GM19025 (cell line): ENCODE data around the gene ACBD4.
"Not testable (repeated sequence)": the region's sequence is repeated elsewhere in the genome, so short reads cannot be mapped to it uniquely, and the experiment has no call there.

Experiments
- ATAC-seq: cut with Tn5 transposase; IDR thresholded peaks from one replicate; pipeline ENCODE4 v1.9.1; 2021; ENCODE audit warnings: mild to moderate bottlenecking, low read depth, moderate library complexity; ENCODE audit not compliant: unreplicated experiment

ACBD4 gene

DNA sequence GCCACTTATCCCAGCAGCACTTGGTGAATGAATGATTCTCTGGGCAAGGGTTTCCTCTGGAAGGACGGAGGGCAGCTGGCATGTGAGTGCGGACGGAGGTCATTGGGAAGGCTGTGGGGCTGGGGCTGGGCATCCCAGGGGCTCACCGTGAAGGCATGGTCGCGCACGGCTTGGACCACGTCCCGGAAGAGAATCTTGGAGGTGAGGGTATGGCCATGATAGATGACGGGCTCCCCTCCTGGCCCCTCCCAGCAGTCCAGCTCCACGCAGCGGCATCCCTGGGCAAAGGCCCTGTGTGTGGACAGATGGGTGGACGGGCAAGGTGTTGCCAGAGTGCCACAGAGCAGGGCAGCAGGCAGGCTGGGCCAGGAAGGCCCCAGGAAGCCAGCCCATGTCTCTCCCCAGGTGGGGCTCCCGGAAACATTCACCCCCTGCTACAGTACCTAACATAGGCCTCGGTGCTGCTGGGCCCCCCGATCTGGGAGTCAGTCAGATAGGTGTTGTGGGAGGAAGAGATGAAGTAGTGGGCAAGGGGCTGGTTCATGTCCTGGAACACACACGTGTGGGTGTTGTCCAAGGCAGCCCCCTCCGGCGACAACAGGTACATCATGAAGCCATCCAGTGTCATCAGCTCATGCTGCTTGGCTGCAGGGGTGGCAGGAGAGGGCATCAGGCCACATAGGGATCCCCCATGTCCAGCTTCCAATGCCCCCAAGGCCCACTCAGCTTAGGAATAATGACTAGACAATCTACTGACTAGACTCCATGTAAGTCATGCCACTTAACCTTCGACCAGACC lies 17.4 kb upstream of the ACBD4 start:
- ATAC-seq, result no peak

GRCh38 chr17:45118691-45119090 lies 16.8 kb upstream of the ACBD4 start:
- ATAC-seq, result no peak

GRCh38 chr17:45119964-45120363 lies 15.5 kb upstream of the ACBD4 start:
- ATAC-seq, result no peak

DNA sequence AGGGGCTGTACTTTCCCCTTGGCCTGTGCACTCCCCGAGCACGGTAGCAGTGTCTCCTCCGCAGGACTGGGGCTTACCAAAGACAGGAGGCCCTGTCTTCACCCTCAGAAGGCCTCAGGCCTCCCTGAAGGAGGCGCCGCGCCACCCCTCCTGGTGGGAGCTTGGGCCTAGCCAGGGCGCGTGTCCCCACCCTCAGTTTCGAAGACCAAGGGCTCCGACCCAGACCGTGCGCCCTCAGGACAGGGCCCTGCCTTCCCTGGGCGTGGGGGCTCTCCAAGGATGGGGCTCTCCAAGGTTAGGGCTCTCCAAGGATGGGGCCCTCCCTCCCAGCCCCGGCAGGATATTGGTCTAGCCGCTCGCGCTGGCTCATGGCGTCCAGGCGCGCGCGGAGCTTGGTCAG lies 14.9 kb upstream of the ACBD4 start:
- ATAC-seq, result no peak

DNA sequence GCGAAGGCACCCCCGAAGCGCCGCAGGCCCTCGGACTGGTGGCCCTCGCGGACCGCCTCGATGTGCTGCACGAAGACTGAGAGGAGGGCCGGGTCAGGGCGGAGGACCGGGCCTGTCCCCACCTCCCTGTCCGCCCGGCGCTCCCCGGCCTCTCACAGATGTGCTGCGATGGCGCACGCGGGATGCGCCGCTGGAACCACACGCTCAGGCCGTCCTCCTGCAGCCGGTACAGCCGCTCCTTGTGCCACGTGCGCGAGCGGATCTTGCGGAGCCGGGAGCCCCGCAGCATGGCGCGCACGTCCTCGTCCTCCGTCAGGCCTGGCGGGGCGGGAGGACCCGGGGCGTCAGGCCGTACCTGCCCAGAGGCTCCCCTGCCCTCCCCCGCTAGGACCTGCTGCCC lies 14.4 kb upstream of the ACBD4 start:
- no peak for ATAC-seq

DNA sequence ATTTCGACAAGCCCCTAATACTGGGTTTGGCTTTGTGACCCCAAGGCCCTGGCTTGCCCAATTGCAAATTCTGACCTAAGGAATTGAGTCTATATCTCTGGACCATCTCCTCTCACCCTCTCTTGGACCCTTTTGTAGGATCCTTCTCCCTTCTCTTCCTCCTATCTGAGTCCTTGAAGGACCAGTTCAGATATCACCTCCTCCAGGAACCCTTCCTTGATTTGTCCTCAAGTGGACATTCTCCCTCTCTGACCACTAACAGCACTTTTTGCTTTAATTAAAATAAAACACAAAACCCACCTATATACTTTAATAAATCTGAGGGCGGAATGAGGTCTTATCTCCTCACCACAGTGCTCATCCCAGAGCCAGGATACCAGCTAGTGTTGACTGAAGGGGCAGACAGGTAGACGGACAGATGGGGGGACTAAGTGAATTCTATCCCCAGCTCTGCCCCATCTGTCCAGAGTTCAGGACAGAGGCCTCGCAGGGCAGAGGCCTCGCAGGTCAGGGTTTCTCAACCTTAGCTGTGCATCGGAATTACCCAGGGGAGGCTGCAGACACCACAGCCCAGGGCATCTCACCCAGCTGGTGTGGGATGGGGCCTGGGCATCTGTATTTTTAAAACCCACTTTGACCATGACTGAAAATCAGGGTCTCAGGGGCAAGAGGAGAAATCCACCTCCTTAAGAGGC lies 12.3 kb upstream of the ACBD4 start:
- no peak for ATAC-seq

DNA sequence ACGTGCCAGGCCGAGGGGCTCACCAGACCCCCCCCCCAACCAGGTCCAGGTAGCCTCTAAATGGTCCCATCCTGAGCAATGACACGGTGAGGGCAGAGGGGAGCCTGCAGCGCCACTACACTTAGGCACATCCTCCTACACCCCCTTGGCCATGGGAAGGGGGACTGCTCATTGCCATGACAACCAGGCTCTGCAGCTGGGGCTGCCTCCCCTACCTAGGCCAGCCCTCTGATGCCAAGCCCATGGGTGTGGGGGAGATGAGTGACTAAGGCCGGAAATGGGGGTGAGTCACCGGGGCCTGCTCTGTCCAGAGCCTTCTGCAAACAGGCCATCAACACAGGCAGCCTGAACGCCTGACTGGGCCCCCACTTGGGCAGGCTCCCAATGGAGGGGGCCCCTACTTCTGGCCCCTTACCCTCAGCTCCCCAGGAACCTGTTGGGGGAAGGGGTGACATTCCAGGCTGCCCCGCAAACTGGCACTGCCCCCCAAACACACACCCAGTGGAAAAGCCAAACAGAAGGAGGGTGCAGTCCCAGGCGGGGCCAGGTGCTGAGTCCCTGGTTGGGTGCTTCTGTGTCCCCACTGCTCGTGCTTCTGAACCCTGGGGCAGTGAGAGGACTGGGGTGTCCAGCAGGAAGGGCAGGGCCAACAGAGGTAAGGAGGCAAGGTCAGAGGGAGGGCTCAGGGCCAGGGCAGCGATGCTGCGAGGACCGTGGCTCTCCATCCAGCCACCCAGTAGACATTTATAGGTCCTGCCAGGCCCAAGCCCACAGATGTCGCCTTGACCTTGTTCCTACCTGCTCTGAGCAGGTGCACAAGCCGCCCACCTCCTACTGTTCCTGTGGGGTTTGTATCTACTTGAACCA lies 11.3 kb upstream of the ACBD4 start:
- ATAC-seq, result no peak

DNA sequence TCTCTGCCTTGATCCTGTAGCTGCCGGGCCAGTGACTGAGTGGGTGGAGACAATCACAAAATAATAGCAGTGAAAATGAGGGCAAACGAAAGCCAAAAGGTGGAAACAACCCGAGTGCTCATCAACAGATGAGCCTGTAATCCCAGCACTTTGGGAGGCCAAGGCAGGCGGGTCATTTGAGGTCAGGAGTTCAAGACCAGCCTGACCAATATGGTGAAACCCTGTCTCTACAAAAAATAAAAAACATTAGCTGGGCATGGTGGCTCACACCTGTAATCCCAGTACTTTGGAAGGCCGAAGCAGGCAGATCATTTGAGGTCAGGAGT lies 10.7 kb upstream of the ACBD4 start:
- ATAC-seq, result not testable (repeated sequence)

DNA sequence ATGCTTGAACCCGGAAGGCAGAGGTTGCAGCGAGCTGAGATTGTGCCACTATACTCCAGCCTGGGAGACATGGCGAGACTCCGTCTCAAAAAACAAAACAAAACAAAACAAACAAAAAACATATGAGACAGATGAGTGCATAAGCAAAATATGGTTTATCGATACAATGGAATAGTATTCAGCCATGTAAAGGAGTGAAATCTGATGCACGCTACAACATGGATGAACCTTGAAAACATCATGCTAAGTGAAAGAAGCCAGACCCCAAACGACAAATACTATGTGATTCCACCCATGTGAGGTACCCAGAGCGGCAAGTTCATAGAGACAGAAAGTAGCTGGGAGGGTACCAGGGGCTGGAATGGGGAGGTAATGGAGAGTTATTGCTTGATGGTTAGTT lies 10.0 kb upstream of the ACBD4 start:
- ATAC-seq, result no peak

DNA sequence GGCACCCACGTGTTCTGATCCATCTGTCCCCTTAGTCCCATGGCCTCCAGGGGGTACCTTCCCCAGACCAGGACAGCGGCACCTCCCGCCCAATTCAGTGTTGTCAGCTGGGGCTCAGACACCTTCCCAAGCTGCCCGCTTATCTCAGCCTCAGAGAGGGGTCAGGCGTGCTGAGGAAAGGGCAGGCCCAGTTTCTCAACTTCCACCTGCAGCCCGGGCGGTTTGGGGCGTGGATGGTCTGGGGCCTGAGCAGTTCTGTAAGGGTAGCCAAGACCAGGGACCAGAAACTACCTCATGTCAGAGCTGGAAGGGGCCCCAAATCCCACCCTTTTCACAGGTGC lies 8.3 kb upstream of the ACBD4 start:
- no peak for ATAC-seq

DNA sequence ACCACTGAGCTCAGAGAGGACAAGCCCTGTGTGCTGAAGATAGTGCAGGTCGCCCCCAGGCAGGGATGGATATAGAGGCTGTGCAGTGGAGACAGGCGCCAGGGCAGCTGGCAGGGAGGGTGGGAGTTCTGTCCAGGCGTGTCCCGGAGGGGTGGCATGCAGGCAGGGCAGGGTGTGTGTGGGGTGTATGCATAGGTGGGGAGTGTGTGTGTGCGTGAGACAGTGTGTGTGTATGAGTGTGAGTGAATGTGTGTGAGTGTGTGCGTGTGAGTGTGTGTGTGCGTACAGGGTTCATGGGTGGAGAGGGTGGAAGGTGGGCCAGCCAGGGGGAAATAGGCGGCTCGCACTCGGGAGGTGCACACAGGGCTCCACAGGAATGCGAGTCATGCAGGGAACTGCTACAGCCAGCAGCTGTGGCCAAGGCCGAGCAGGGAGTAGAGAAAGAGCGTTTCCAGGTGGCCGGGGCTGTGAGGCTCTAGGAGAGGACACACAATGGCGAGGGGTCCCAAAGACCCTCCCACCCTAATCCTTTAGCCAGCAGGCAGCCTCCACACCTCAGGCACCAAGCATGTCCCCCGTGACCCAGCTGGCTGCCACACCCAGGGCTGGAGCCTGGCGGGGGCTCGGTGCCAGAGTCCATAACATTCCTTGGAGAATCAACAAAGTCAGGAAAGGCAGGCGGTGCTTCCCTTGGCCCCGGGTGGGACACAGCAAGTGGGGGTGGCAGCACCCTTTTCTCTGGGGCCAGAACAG lies 7.8 kb upstream of the ACBD4 start:
- ATAC-seq, result no peak

DNA sequence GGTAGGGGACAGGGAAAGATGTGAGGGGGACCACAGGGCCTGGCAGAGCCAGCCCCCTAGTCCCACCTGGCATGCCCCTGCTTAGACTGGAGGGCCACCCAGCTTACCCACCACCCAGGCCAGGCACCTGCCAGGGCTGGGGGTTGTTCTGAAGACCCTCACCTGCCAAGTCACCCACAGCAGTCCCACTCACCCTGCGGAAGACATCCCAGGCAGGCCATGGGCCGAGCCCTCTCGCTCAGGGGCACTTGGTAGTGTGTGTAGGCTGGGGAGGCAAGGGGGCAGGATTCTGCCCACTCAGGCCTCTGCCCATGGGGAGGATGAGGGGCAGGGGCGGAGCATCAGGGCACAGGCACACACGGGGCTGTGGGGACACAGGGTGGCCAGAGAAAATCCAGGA lies 7.2 kb upstream of the ACBD4 start:
- no peak for ATAC-seq

GRCh38 chr17:45128989-45129388 lies 6.5 kb upstream of the ACBD4 start:
- no peak for ATAC-seq

GRCh38 chr17:45129426-45129939 lies 6.0 kb upstream of the ACBD4 start:
- ATAC-seq, result no peak

GRCh38 chr17:45129940-45130680 lies 5.4 kb upstream of the ACBD4 start:
- no peak for ATAC-seq

DNA sequence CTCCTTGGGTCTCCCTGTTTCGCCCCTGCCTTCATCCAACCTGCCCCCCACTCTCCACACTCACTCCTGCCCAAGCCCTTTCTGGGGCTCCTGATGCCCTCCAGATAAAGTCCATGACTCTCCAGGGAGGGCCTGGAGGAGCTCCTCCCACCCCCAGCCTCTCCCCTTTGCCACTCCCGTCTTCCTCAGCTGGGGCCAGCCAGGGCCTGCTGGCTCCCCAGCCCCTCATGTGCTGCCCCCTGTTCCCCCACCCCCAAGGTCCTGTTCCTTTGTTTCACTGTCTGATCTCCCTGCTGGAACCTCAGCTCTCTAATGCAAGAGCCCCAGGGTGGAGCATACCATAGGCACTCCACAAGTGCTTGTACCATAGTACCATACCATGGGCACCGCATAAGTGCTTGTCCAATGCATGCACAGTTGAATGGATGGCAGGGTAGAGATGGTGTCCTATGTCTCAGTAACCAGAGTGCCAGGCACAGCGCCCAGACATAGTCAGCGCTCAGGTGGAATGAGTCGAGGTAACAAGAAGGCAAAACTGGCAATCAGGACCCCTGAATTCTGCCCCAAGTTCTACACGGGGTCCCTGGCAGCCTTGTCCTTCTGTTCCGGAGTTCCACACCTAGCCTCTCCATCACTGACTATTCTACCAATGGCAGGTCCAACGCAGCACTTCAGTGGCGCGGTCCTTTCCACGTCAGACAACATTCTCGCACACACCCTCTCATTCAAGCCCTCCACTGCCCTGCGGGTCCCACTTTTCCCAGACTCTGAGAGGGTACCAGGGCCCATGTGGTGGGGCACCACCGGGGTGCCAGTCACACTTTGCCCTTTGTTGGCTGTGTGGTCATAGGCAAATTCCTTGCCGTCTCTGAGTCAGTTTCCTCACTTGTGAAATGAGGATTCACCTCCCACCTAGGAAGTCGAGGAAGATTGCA lies 4.5 kb upstream of the ACBD4 start:
- no peak for ATAC-seq

DNA sequence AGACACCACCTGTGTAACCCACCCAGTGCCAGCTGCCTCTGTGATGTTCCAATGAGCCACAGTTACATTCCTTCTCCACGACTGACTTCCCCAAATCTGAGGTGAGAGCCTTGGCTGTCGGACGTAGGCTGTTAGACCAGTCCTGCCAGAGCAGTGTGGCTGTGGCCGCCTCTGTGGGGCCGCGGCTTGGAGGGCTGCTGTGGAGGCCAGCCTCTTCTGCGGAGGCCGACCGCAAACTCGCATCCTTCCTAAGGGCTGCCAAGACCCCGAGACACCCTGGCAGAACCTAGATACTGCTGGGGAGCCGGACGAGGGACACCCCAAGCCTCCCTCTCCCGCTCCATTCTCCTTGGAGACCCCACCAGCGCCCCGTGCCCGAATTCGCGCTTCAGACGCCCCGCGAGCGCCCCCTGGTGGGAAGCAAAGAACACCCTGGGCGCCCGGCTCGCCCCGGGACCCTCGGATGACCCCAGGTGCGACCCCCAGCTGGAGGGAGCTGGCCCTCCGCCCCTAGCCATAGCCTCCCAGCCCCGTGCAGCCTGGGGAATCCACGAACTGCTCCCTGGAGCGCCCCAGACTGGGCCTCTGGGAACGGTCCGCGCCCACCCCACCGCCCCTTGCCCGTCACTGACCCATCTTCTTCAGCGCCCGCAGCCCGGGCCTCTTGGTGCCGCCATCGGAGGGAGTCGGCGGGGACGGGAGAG lies 3.7 kb upstream of the ACBD4 start:
- ATAC-seq, result no peak

DNA sequence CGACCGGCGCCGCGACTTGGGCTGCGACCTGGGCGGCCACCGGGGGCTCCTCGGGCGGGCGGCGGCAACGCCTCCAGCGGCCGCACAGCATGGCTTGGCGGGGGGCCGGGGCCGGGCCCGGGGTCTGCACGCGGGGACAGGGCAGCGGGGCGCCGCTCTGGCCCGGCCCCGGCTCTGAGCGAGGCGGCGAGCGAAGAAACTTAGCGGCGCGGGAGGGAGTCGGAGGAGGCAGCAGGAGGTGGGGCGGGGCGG lies 3.2 kb upstream of the ACBD4 start, which contains the start of gene PLCD3:
Gene PLCD3 (minus strand): TSS at position 196 of the 252 bp plus-strand sequence. CDS start 105 bp downstream, at position 91.
- ATAC-seq, result no peak
